COLO829 (cell line): ENCODE data around the gene HIRIP3.
"Not testable (repeated sequence)": the region's sequence is repeated elsewhere in the genome, so short reads cannot be mapped to it uniquely, and the experiment has no call there.

Source experiments
- DNase-seq: peaks from one replicate; pipeline ENCODE4 v3.0.0; 2012; ENCODE audit warnings: low spot score

The HIRIP3 gene

DNA sequence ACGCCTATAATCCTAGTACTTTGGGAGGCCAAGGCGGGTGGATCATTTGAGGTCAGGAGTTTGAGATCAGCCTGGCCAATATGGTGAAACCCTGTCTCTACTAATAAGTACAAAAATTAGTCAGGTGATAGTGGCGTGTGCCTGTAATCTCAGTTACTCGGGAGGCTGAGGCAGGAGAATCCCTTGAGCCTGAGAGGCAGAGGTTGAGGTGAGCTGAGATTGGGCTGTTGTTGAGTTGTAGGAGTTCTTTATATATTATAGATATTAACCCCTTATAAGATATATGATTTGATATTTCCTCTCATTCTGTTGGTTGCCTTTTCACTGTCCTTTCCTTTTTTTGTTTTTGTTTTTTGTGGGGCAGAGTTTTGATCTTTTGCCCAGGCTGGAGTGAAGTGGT lies 35.6 kb downstream of the HIRIP3 start:
- not testable (repeated sequence) for DNase-seq

- no peak for DNase-seq
Observed at GRCh38 chr16:29959293-29959692, 36.1 kb downstream of the HIRIP3 start.

- DNase-seq, result no peak
Observed at GRCh38 chr16:29958756-29959155, 36.7 kb downstream of the HIRIP3 start.

DNA sequence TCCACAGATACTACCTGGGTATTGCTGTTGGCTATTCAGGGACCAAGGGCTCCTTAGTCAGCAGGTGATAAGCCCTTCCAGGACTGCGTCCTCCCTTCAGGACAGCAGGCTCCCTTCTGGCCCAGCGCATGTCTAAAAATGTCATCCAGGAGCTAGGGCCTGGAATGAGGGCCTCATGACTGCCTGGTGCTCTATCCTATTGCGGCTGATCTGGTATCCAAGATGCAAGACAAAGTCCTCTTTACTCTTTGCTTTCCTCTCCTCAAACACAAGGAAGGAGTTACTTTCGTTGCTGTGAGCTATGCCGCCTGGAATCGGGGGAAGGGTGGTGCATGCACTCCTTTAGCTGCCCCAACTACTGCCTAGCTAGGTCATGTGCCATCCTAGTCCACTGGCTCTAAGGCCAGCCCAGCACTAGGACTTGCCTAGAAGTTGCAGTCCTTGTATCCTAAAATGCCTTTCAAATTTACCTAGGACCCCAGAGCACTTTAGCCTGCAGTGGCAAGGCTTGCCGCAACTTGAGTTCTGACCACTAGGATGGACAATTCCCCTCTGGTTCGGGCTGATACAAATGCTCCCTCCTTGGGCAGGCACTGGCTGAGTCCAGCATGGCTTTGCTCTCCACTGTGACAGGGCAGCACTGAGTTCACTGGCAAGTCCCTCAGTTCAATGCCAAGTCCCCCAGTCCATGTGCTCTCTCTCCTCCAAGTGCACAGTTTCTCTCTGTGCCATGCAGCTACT lies 43.6 kb downstream of the HIRIP3 start:
- no peak for DNase-seq

- no peak for DNase-seq
Observed at GRCh38 chr16:29950806-29951461, 44.5 kb downstream of the HIRIP3 start.

- DNase-seq, result no peak
Observed at GRCh38 chr16:29947897-29948296, 47.5 kb downstream of the HIRIP3 start.

GRCh38 chr16:29943846-29944799 lies 51.3 kb downstream of the HIRIP3 start:
- peak; percentile 91 for DNase-seq
